ENCODE results near the gene GJA8. TPM values are rescaled to one million over a fixed set of nuclear protein-coding genes. Genes with fewer than 3 reads are reported as not detected.
A peak's percentile ranks its signal among the peaks of the same experiment; 100 is the strongest.

GJA8 gene
- total and polyA plus RNA-seq, 4 donors = not detected

DNA sequence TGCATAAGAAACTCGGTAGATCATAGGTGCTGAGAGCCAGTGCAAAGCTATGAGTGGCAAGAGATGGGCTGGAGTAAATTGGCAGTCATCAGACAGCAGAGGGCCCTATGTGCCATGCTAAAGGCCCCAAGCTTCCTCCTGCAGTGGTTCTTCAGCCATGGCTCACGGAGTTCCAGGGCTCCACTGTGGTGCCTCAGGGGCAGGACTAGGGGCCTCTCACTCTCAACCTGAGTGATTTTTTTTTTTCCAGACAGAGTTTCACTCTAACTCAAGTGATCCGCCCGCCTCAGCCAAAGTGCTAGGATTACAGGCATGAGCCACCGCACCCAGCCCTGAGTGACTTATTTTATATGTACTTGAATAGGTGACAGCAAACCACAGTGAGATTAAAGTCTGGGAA, 10.4 kb upstream of the GJA8 start:
- Histone ChIP-seq H3K27me3 (ENCODE audit: control insufficient read depth in 4 of 4, insufficient read depth in 4 of 4, low read length in 3 of 4) (peaks cover 0 to 5% (median 0%) of the 10 kb centered on the region in 4 donors), H3K9me3 (ENCODE audit: control insufficient read depth in 4 of 4, low read length in 3 of 4) (no peaks in the 10 kb centered on the region), H3K27ac (ENCODE audit: low read depth in 1 of 2, low read length in 2 of 2) (no peak overlapping the region), H3K4me3 (ENCODE audit: low read depth in 1 of 3, low read length in 3 of 3) (no peak overlapping the region), H3K9ac (ENCODE audit: low read depth in 1 of 2, low read length in 2 of 2) (no peak overlapping the region), H3K36me3 (ENCODE audit: control insufficient read depth in 4 of 4, insufficient read depth in 3 of 4, low read depth in 1 of 4, low read length in 3 of 4) (no peaks in the 10 kb centered on the region), H3K4me1 (ENCODE audit: control insufficient read depth in 4 of 4, insufficient read depth in 4 of 4, low read length in 3 of 4) (peaks cover 0 to 4% (median 2%) of the 10 kb centered on the region in 4 donors)
- TF ChIP-seq EGR1 (IDR thresholded peaks at IDR 0.05; ENCODE audit: low read depth in 2 of 2) (no peak), YY1 (IDR thresholded peaks at IDR 0.05) (no peak), TAF1 (conservative IDR thresholded peaks at IDR 0.05) (no peak), HNF4G (IDR thresholded peaks at IDR 0.05) (no peak), FOXA2 (IDR thresholded peaks at IDR 0.05) (no peak), SP1 (IDR thresholded peaks at IDR 0.05) (no peak), JUND (IDR thresholded peaks at IDR 0.05) (no peak), RXRA (IDR thresholded peaks at IDR 0.05) (no peak)
- TF ChIP-seq, protein P1, sequence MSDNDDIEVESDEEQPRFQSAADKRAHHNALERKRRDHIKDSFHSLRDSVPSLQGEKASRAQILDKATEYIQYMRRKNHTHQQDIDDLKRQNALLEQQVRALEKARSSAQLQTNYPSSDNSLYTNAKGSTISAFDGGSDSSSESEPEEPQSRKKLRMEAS (IDR thresholded peaks at IDR 0.05) = no peak
- TF ChIP-seq, protein P2, sequence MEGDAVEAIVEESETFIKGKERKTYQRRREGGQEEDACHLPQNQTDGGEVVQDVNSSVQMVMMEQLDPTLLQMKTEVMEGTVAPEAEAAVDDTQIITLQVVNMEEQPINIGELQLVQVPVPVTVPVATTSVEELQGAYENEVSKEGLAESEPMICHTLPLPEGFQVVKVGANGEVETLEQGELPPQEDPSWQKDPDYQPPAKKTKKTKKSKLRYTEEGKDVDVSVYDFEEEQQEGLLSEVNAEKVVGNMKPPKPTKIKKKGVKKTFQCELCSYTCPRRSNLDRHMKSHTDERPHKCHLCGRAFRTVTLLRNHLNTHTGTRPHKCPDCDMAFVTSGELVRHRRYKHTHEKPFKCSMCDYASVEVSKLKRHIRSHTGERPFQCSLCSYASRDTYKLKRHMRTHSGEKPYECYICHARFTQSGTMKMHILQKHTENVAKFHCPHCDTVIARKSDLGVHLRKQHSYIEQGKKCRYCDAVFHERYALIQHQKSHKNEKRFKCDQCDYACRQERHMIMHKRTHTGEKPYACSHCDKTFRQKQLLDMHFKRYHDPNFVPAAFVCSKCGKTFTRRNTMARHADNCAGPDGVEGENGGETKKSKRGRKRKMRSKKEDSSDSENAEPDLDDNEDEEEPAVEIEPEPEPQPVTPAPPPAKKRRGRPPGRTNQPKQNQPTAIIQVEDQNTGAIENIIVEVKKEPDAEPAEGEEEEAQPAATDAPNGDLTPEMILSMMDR (IDR thresholded peaks at IDR 0.05; ENCODE audit: low read depth, low read length, missing input control) = no peak
- TF ChIP-seq, protein P3, sequence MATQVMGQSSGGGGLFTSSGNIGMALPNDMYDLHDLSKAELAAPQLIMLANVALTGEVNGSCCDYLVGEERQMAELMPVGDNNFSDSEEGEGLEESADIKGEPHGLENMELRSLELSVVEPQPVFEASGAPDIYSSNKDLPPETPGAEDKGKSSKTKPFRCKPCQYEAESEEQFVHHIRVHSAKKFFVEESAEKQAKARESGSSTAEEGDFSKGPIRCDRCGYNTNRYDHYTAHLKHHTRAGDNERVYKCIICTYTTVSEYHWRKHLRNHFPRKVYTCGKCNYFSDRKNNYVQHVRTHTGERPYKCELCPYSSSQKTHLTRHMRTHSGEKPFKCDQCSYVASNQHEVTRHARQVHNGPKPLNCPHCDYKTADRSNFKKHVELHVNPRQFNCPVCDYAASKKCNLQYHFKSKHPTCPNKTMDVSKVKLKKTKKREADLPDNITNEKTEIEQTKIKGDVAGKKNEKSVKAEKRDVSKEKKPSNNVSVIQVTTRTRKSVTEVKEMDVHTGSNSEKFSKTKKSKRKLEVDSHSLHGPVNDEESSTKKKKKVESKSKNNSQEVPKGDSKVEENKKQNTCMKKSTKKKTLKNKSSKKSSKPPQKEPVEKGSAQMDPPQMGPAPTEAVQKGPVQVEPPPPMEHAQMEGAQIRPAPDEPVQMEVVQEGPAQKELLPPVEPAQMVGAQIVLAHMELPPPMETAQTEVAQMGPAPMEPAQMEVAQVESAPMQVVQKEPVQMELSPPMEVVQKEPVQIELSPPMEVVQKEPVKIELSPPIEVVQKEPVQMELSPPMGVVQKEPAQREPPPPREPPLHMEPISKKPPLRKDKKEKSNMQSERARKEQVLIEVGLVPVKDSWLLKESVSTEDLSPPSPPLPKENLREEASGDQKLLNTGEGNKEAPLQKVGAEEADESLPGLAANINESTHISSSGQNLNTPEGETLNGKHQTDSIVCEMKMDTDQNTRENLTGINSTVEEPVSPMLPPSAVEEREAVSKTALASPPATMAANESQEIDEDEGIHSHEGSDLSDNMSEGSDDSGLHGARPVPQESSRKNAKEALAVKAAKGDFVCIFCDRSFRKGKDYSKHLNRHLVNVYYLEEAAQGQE (IDR thresholded peaks at IDR 0.05) = no peak
- TF ChIP-seq, protein P4, sequence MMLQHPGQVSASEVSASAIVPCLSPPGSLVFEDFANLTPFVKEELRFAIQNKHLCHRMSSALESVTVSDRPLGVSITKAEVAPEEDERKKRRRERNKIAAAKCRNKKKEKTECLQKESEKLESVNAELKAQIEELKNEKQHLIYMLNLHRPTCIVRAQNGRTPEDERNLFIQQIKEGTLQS (IDR thresholded peaks at IDR 0.05) = no peak
- TF ChIP-seq, protein P5, sequence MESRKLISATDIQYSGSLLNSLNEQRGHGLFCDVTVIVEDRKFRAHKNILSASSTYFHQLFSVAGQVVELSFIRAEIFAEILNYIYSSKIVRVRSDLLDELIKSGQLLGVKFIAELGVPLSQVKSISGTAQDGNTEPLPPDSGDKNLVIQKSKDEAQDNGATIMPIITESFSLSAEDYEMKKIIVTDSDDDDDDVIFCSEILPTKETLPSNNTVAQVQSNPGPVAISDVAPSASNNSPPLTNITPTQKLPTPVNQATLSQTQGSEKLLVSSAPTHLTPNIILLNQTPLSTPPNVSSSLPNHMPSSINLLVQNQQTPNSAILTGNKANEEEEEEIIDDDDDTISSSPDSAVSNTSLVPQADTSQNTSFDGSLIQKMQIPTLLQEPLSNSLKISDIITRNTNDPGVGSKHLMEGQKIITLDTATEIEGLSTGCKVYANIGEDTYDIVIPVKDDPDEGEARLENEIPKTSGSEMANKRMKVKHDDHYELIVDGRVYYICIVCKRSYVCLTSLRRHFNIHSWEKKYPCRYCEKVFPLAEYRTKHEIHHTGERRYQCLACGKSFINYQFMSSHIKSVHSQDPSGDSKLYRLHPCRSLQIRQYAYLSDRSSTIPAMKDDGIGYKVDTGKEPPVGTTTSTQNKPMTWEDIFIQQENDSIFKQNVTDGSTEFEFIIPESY (IDR thresholded peaks at IDR 0.05) = no peak
- no peak for DNase-seq (ENCODE audit: low spot score)
- 87% methylated on average over 5 of the region's 5 CpGs for WGBS

DNA sequence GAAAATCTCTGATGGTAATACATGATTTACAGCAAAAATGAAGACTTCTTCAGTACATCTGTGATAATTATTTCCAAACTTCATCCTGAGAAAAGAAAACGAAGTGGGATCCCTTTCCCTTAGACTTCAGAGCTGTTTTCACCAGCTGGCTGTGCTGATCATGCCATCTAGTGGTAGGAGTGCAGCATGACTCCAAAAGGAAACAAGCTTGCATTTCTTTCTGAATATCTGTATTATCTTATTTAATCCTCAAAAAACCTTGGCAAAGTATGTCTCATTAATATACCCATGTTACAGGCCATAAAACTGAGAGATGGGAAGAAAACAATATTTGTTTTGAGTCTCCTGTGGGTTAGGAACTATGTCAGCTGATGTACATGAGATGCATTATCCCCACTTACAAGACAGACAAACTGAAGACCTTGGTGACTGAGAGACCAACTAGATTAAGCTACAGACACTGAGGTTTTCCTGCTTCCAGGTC, 9.8 kb upstream of the GJA8 start:
- peaks cover 0 to 10% (median 7%) of the 10 kb centered on the region in 4 donors for H3K4me1 ChIP-seq (ENCODE audit: control insufficient read depth in 4 of 4, insufficient read depth in 4 of 4, low read length in 3 of 4)
- no peak overlapping the region for H3K27ac ChIP-seq (ENCODE audit: low read depth in 1 of 2, low read length in 2 of 2)
- no peaks in the 10 kb centered on the region for H3K9me3 ChIP-seq (ENCODE audit: control insufficient read depth in 4 of 4, low read length in 3 of 4)
- H3K9ac ChIP-seq (ENCODE audit: low read depth in 1 of 2, low read length in 2 of 2) = no peak overlapping the region
- no peaks in the 10 kb centered on the region for H3K36me3 ChIP-seq (ENCODE audit: control insufficient read depth in 4 of 4, insufficient read depth in 3 of 4, low read depth in 1 of 4, low read length in 3 of 4)
- no peak for DNase-seq (ENCODE audit: low spot score)
- TF ChIP-seq, protein P2 (IDR thresholded peaks at IDR 0.05; ENCODE audit: low read depth, low read length, missing input control) = peak; percentile 98
- TF ChIP-seq EGR1 (IDR thresholded peaks at IDR 0.05; ENCODE audit: low read depth in 2 of 2) (no peak), RAD21 (IDR thresholded peaks at IDR 0.05) (peak; percentile 99)
- WGBS = 5% methylated on average over 1 of the region's 1 CpG
- no peak overlapping the region for H3K4me3 ChIP-seq (ENCODE audit: low read depth in 1 of 3, low read length in 3 of 3)
- peaks cover 0 to 5% (median 0%) of the 10 kb centered on the region in 4 donors for H3K27me3 ChIP-seq (ENCODE audit: control insufficient read depth in 4 of 4, insufficient read depth in 4 of 4, low read length in 3 of 4)
